Measurements from ENCODE around the gene PRB3.

GRCh38 chr12:11240348-11240930 lies 29.1 kb downstream of the PRB3 start:
- TF ChIP-seq EZH2 (IDR thresholded peaks at IDR 0.05) (no peak), CTCF (IDR thresholded peaks at IDR 0.05 in 2 of 3, conservative IDR thresholded peaks at IDR 0.05 in 1 of 3; ENCODE audit: borderline replicate concordance in 1 of 3, insufficient read depth in 1 of 3, low read depth in 2 of 3, low read length in 2 of 3) (no peak), POLR2AphosphoS5 (IDR thresholded peaks at IDR 0.05; ENCODE audit: low read depth, low read length) (no peak), EZH2phosphoT487 (IDR thresholded peaks at IDR 0.05; ENCODE audit: borderline replicate concordance) (no peak), FOSL1 (IDR thresholded peaks at IDR 0.05; ENCODE audit: low read depth) (no peak), ATF3 (IDR thresholded peaks at IDR 0.05) (no peak), REST (IDR thresholded peaks at IDR 0.05; ENCODE audit: low read depth) (no peak), CEBPB (IDR thresholded peaks at IDR 0.05; ENCODE audit: low read depth) (no peak), CBX3 (IDR thresholded peaks at IDR 0.05; ENCODE audit: low read depth) (no peak), MAX (IDR thresholded peaks at IDR 0.05) (no peak), ZNF274 (IDR thresholded peaks at IDR 0.05; ENCODE audit: low read depth, low read length) (no peak), POLR2A (IDR thresholded peaks at IDR 0.05; ENCODE audit: borderline replicate concordance, extremely low read depth, insufficient read depth, insufficient read length) (no peak)
